GM12873 (cell line): ENCODE measurements around the gene MICU1.

ENCODE experiments used
- TF ChIP-seq, protein P1 (sequence below): IDR thresholded peaks from 2 replicates; pipeline ENCODE4 v1.5.1; 2012; ENCODE audit warnings: low read depth, mild to moderate bottlenecking, moderate library complexity, low read length, control low read depth; ENCODE audit not compliant: insufficient read depth; ENCODE audit errors: missing control alignments

The MICU1 gene

GRCh38 chr10:72642318-72642717, 16.4 kb upstream of the MICU1 start:
- TF ChIP-seq, protein P1, sequence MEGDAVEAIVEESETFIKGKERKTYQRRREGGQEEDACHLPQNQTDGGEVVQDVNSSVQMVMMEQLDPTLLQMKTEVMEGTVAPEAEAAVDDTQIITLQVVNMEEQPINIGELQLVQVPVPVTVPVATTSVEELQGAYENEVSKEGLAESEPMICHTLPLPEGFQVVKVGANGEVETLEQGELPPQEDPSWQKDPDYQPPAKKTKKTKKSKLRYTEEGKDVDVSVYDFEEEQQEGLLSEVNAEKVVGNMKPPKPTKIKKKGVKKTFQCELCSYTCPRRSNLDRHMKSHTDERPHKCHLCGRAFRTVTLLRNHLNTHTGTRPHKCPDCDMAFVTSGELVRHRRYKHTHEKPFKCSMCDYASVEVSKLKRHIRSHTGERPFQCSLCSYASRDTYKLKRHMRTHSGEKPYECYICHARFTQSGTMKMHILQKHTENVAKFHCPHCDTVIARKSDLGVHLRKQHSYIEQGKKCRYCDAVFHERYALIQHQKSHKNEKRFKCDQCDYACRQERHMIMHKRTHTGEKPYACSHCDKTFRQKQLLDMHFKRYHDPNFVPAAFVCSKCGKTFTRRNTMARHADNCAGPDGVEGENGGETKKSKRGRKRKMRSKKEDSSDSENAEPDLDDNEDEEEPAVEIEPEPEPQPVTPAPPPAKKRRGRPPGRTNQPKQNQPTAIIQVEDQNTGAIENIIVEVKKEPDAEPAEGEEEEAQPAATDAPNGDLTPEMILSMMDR: no peak

GRCh38 chr10:72639441-72639873, 13.6 kb upstream of the MICU1 start:
- TF ChIP-seq, protein P1: no peak

- TF ChIP-seq, protein P1: no peak
Measured at GRCh38 chr10:72638586-72639440, 12.9 kb upstream of the MICU1 start.

DNA sequence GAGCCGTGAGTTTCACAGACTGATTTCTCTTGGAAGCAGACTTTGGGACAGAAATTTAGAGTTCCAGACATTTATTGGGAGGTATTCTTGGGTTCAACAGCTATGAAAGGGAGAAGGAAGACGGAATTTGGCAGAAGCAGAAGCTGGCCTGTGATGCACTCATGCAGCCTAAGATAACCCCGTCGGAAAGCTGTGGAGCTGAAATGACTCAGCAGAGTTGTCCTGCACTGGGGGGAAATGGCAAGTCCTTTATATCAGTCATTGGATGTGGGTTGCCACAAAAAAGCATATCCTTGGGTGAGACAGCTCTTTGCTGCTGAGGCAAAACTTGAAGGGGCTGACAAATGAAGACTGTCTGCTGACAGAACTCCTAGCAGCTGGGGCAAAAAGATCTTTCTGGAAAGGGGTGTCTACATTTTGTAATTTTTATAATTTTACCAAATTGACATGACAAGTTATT, 11.5 kb upstream of the MICU1 start:
- TF ChIP-seq, protein P1: no peak

DNA sequence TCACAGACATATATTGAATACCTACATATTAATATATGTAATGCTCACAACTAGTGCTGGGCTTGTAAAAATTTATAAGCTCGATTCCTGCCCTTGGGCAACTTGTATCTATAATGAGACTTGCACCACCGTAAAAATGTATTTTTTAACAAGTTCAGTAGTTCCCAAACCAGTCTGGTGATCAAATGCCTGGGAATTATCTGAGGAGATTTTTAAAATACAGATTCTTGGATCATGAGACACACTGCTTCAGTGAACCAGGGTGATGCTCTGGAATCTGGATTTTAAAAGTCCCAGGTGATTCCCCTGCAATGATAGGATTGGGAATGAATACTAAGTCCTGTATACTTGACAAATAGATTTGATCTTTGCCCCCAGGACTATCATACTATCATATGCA, 4.3 kb upstream of the MICU1 start:
- TF ChIP-seq, protein P1: no peak

DNA sequence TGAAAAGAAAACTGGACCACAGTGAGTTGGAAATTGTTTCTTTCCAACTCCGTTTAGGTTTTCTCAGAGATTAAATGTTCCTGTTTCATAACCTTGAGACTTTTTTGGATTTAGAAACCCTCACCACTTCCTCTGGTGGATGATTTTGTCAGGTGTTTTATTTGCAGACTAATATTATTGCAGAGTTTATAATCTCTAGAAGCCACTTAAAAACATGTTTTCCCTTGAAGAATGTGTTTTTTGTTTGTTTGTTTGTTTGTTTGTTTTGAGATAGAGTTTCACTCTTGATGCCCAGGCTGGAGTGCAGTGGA, 520 bp upstream of the MICU1 start:
- TF ChIP-seq, protein P1: no peak

DNA sequence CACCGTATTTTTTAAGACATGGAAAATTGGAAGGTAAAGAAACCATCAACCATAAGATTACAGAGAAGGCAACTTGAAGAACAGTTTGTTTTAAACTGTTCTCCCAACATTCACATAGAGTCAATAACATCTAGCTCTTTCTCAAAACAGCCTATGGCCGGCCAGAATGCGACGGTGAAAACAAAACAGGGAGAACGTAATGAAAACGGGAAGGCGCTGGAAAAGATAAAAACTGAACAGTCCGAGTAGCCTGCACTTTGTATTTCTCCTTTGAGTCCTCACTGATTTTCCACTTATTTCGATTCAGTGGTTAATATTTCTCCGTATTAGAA, 637 bp downstream of the MICU1 start:
- TF ChIP-seq, protein P1: no peak
